Osteoblast (primary cell): ENCODE data around the gene PARD3. TPM values are rescaled to one million over a fixed set of nuclear protein-coding genes. Genes with fewer than 3 reads are reported as not detected.

Experiments used
- DNase-seq: peaks from one replicate; pipeline ENCODE4 v3.0.0; 2011; ENCODE audit warnings: low spot score, mixed read lengths; ENCODE audit not compliant: insufficient read length; ENCODE audit errors: missing footprints
- H2AFZ ChIP-seq: 2 replicates; pipeline ENCODE4 v1.6.0; 2011; ENCODE audit warnings: mild to moderate bottlenecking, low read length
- H3K27ac ChIP-seq: 2 replicates; pipeline ENCODE4 v1.5.1; 2011; ENCODE audit warnings: mild to moderate bottlenecking, low read depth, low read length, moderate library complexity
- H3K27me3 ChIP-seq: 2 replicates; pipeline ENCODE4 v1.6.0; 2012; ENCODE audit warnings: mild to moderate bottlenecking, control low read depth, inconsistent platforms, low read length, moderate library complexity; ENCODE audit not compliant: insufficient read depth
- H3K36me3 ChIP-seq: 2 replicates; pipeline ENCODE4 v1.5.1; 2011; ENCODE audit warnings: mild to moderate bottlenecking, low read length, control low read depth, moderate library complexity; ENCODE audit not compliant: insufficient read depth
- H3K4me1 ChIP-seq: 2 replicates; pipeline ENCODE4 v1.5.1; 2011; ENCODE audit warnings: mild to moderate bottlenecking, low read length, control low read depth, moderate library complexity; ENCODE audit not compliant: insufficient read depth
- H3K4me2 ChIP-seq: 2 replicates; pipeline ENCODE4 v1.6.0; 2011; ENCODE audit warnings: mild to moderate bottlenecking, low read length; ENCODE audit not compliant: insufficient read depth
- H3K4me3 ChIP-seq: fragments of 200-600 bp; sonication (generic); 3 replicates; pipeline ENCODE4 v1.5.1; 2012; ENCODE audit warnings: mild to moderate bottlenecking, low read length, inconsistent platforms; ENCODE audit not compliant: insufficient read depth
- H3K79me2 ChIP-seq: 2 replicates; pipeline ENCODE4 v1.6.0; 2012; ENCODE audit warnings: mild to moderate bottlenecking, low read length, control low read depth, inconsistent platforms; ENCODE audit not compliant: insufficient read depth
- H3K9me3 ChIP-seq: 2 replicates; pipeline ENCODE4 v1.5.1; 2011; ENCODE audit warnings: low read depth, low read length, control low read depth
- H4K20me1 ChIP-seq: 2 replicates; pipeline ENCODE4 v1.6.0; 2012; ENCODE audit warnings: mild to moderate bottlenecking, low read length, control low read depth; ENCODE audit not compliant: insufficient read depth
- CTCF ChIP-seq: IDR thresholded peaks from 2 replicates; pipeline ENCODE4 v1.5.1; 2011; ENCODE audit warnings: mild to moderate bottlenecking, low read depth, low read length, moderate library complexity; ENCODE audit errors: extremely low read depth
- total RNA-seq: library from RNA; depleted of rRNA; stranded (reverse); fragments of >200 nt; gene quantifications from 2 replicates; pipeline ENCODE4 v1.2.3, GENCODE V29; 2012

The PARD3 gene
- total RNA-seq, 1 donor, result 71.7 TPM

GRCh38 chr10:34294137-34294536 lies 521.0 kb downstream of the PARD3 start:
- no peaks in the 10 kb centered on the region for H3K27me3 ChIP-seq
- no peak overlapping the region for H2AFZ ChIP-seq
- no peaks in the 10 kb centered on the region for H4K20me1 ChIP-seq
- DNase-seq, result no peak
- no peak overlapping the region for H3K27ac ChIP-seq
- no peaks in the 10 kb centered on the region for H3K9me3 ChIP-seq
- H3K36me3 ChIP-seq, result no peaks in the 10 kb centered on the region
- no peak overlapping the region for H3K4me2 ChIP-seq
- peaks cover 20% of the 10 kb centered on the region for H3K4me1 ChIP-seq
- no peak for TF ChIP-seq CTCF
- no peaks in the 10 kb centered on the region for H3K79me2 ChIP-seq
- no peak overlapping the region for H3K4me3 ChIP-seq

- H3K27ac ChIP-seq, result no peak overlapping the region
- H2AFZ ChIP-seq, result no peak overlapping the region
- no peaks in the 10 kb centered on the region for H4K20me1 ChIP-seq
- no peaks in the 10 kb centered on the region for H3K36me3 ChIP-seq
- H3K4me3 ChIP-seq, result no peak overlapping the region
- H3K27me3 ChIP-seq, result no peaks in the 10 kb centered on the region
- TF ChIP-seq CTCF, result no peak
- no peaks in the 10 kb centered on the region for H3K79me2 ChIP-seq
- H3K4me2 ChIP-seq, result no peak overlapping the region
- no peak for DNase-seq
- peaks cover 13% of the 10 kb centered on the region for H3K4me1 ChIP-seq
- H3K9me3 ChIP-seq, result no peaks in the 10 kb centered on the region
These were observed 522.4 kb downstream of the PARD3 start for GRCh38 chr10:34292675-34293074.

GRCh38 chr10:34292194-34292565 lies 522.9 kb downstream of the PARD3 start:
- H3K4me2 ChIP-seq, result no peak overlapping the region
- peaks cover 13% of the 10 kb centered on the region for H3K4me1 ChIP-seq
- H3K27ac ChIP-seq, result no peak overlapping the region
- H4K20me1 ChIP-seq, result no peaks in the 10 kb centered on the region
- H2AFZ ChIP-seq, result no peak overlapping the region
- no peaks in the 10 kb centered on the region for H3K36me3 ChIP-seq
- no peaks in the 10 kb centered on the region for H3K79me2 ChIP-seq
- TF ChIP-seq CTCF, result no peak
- no peaks in the 10 kb centered on the region for H3K9me3 ChIP-seq
- H3K27me3 ChIP-seq, result no peaks in the 10 kb centered on the region
- H3K4me3 ChIP-seq, result no peak overlapping the region
- no peak for DNase-seq

GRCh38 chr10:34291466-34292193 lies 523.5 kb downstream of the PARD3 start:
- no peaks in the 10 kb centered on the region for H3K27me3 ChIP-seq
- H3K27ac ChIP-seq, result no peak overlapping the region
- H3K4me3 ChIP-seq, result no peak overlapping the region
- H3K4me1 ChIP-seq, result peaks cover 15% of the 10 kb centered on the region
- no peaks in the 10 kb centered on the region for H3K79me2 ChIP-seq
- no peak overlapping the region for H3K4me2 ChIP-seq
- no peaks in the 10 kb centered on the region for H4K20me1 ChIP-seq
- no peak for TF ChIP-seq CTCF
- no peak for DNase-seq
- H3K36me3 ChIP-seq, result no peaks in the 10 kb centered on the region
- no peak overlapping the region for H2AFZ ChIP-seq
- no peaks in the 10 kb centered on the region for H3K9me3 ChIP-seq
